NOMO-1 treated with dmso at 0.1 percent for 144 hours (cell line): Measurements from ENCODE around the gene MRLN.
"Not testable (repeated sequence)": the region's sequence is repeated elsewhere in the genome, so short reads cannot be mapped to it uniquely, and the experiment has no call there.

ENCODE experiments used
- DNase-seq: peaks from one replicate; lab custom pipeline; 2025; ENCODE audit not compliant: unreplicated experiment; lab: John Stamatoyannopoulos, UW

Gene MRLN

GRCh38 chr10:59748834-59749233, 4.4 kb downstream of the MRLN start:
- no peak for DNase-seq

GRCh38 chr10:59745163-59745650, 8.0 kb downstream of the MRLN start:
- DNase-seq: no peak

GRCh38 chr10:59744762-59745161, 8.5 kb downstream of the MRLN start:
- DNase-seq: not testable (repeated sequence)

- not testable (repeated sequence) for DNase-seq
Measured at GRCh38 chr10:59744156-59744555, 9.1 kb downstream of the MRLN start.

GRCh38 chr10:59741583-59741982, 11.7 kb downstream of the MRLN start:
- no peak for DNase-seq

GRCh38 chr10:59741048-59741447, 12.2 kb downstream of the MRLN start:
- no peak for DNase-seq

GRCh38 chr10:59736749-59737148, 16.5 kb downstream of the MRLN start:
- no peak for DNase-seq

- DNase-seq: no peak
Measured at GRCh38 chr10:59735296-59735695, 18.0 kb downstream of the MRLN start.

GRCh38 chr10:59734014-59734462, 19.2 kb downstream of the MRLN start:
- DNase-seq: no peak

- DNase-seq: not testable (repeated sequence)
Measured at GRCh38 chr10:59733321-59734013, 19.8 kb downstream of the MRLN start.

GRCh38 chr10:59732849-59733248, 20.4 kb downstream of the MRLN start:
- not testable (repeated sequence) for DNase-seq

GRCh38 chr10:59729167-59729566, 24.1 kb downstream of the MRLN start:
- DNase-seq: not testable (repeated sequence)

- no peak for DNase-seq
Measured at GRCh38 chr10:59724098-59724938, 28.9 kb downstream of the MRLN start.

GRCh38 chr10:59720377-59720776, 32.9 kb downstream of the MRLN start:
- DNase-seq: no peak

- DNase-seq: no peak
Measured at GRCh38 chr10:59719374-59719773, 33.9 kb downstream of the MRLN start.

- no peak for DNase-seq
Measured at GRCh38 chr10:59718257-59718656, 35.0 kb downstream of the MRLN start.

GRCh38 chr10:59713196-59713821, 39.9 kb downstream of the MRLN start:
- DNase-seq: no peak

- DNase-seq: no peak
Measured at GRCh38 chr10:59711871-59712494, 41.3 kb downstream of the MRLN start.

GRCh38 chr10:59709395-59710125, 43.7 kb downstream of the MRLN start, which contains the start of gene SLC16A9:
Gene SLC16A9, minus strand, starts transcription at chr10:59709850. Its CDS starts 25,559 bp downstream, at chr10:59684291.
- no peak for DNase-seq

- DNase-seq: no peak
Measured at GRCh38 chr10:59708816-59709394, 44.4 kb downstream of the MRLN start.
